ENCODE results near the gene MKRN2.
A peak's percentile ranks its signal among the peaks of the same experiment; 100 is the strongest.

The MKRN2 gene

GRCh38 chr3:12556690-12557472 lies at the start of gene MKRN2:
MKRN2 (plus strand) TSS chr3:12557087; CDS start chr3:12557151, 64 bp downstream.
- H3K27me3 Mint-ChIP-seq = peaks cover 33% of the 10 kb centered on the region
- peak; percentile 88 for ATAC-seq
- peaks cover 54% of the 10 kb centered on the region for H3K4me1 Mint-ChIP-seq
- H3K27ac Mint-ChIP-seq = peak within 1 kb of the TSS; percentile 90 to 98
- peak; percentile 86 to 89 for DNase-seq
- H3K4me3 Mint-ChIP-seq = peak within 1 kb of the TSS; percentile 92 to 95
- H3K9me3 Mint-ChIP-seq = no peaks in the 10 kb centered on the region

- DNase-seq (no peak), ATAC-seq (no peak)
- Mint-ChIP-seq H3K27ac (no peak overlapping the region), H3K27me3 (no peaks in the 10 kb centered on the region), H3K4me1 (no peaks in the 10 kb centered on the region), H3K9me3 (no peaks in the 10 kb centered on the region), H3K4me3 (no peak overlapping the region)
Observed at GRCh38 chr3:12507591-12508281, 49.2 kb upstream of the MKRN2 start.

DNA sequence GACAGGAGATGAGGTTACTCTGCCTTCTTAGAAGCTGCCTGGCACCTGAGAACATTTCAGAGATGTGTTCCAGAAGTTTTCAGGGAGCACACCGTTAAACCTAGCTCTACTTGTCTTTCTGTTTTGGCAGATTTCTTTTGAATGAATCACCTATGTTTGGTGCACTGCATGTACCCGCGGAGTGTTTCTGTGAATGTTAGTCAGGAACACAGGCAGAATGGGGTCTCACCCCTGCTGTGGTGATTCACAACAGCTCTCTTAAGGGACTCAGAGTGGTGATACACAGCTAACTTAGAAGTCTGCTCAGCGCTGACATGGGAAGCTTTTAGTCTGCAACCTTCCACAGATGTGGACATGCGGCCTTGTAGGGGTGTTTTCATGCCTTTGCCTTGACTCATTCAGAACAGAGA lies 48.6 kb upstream of the MKRN2 start:
- ATAC-seq = no peak
- H3K4me3 Mint-ChIP-seq = no peak overlapping the region
- H3K27ac Mint-ChIP-seq = no peak overlapping the region
- no peak for DNase-seq
- H3K4me1 Mint-ChIP-seq = no peaks in the 10 kb centered on the region
- no peaks in the 10 kb centered on the region for H3K9me3 Mint-ChIP-seq
- no peaks in the 10 kb centered on the region for H3K27me3 Mint-ChIP-seq

GRCh38 chr3:12509466-12509865 lies 47.4 kb upstream of the MKRN2 start:
- H3K4me1 Mint-ChIP-seq = peaks cover 6% of the 10 kb centered on the region
- no peak for ATAC-seq
- no peak overlapping the region for H3K27ac Mint-ChIP-seq
- no peaks in the 10 kb centered on the region for H3K27me3 Mint-ChIP-seq
- no peak for DNase-seq
- H3K9me3 Mint-ChIP-seq = no peaks in the 10 kb centered on the region
- no peak overlapping the region for H3K4me3 Mint-ChIP-seq

DNA sequence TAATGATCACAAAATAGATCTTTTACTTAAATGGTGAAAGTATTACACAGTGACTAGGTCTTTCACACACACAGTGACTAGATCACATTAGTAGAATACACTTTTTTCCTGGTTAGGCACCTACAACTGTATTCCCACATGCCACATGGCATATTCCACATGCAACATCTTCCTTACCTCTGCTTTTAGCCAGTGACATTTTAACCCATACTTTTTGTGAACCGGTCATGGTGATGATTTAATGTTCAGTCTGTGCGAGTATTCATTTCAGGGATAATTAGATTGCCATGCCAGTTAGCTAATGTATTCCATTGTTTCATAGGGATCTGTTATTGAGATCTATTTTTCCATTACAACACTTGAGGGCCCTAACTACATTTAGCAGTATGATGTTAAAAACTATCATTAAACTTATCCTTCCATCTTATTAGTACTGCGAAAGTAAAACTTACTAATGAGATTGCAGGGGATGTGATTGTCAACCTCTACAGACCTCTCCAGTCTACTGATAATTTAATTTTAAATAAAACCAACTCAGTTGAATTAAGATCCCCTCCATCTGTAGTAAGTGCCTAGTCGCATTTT lies 44.3 kb upstream of the MKRN2 start:
- no peak for DNase-seq
- H3K4me3 Mint-ChIP-seq = no peak overlapping the region
- no peaks in the 10 kb centered on the region for H3K27me3 Mint-ChIP-seq
- H3K27ac Mint-ChIP-seq = no peak overlapping the region
- peaks cover 6% of the 10 kb centered on the region for H3K4me1 Mint-ChIP-seq
- no peaks in the 10 kb centered on the region for H3K9me3 Mint-ChIP-seq
- no peak for ATAC-seq

GRCh38 chr3:12513694-12514446 lies 43.0 kb upstream of the MKRN2 start:
- Mint-ChIP-seq H3K4me3 (no peak overlapping the region), H3K4me1 (peaks cover 6% of the 10 kb centered on the region), H3K27ac (no peak overlapping the region), H3K9me3 (no peaks in the 10 kb centered on the region), H3K27me3 (no peaks in the 10 kb centered on the region)
- DNase-seq (no peak), ATAC-seq (no peak)

- H3K4me1 Mint-ChIP-seq = peaks cover 6% of the 10 kb centered on the region
- H3K27me3 Mint-ChIP-seq = no peaks in the 10 kb centered on the region
- no peak for DNase-seq
- no peaks in the 10 kb centered on the region for H3K9me3 Mint-ChIP-seq
- ATAC-seq = no peak
- no peak overlapping the region for H3K4me3 Mint-ChIP-seq
- H3K27ac Mint-ChIP-seq = no peak overlapping the region
Observed at GRCh38 chr3:12515631-12516030, 41.3 kb upstream of the MKRN2 start.

DNA sequence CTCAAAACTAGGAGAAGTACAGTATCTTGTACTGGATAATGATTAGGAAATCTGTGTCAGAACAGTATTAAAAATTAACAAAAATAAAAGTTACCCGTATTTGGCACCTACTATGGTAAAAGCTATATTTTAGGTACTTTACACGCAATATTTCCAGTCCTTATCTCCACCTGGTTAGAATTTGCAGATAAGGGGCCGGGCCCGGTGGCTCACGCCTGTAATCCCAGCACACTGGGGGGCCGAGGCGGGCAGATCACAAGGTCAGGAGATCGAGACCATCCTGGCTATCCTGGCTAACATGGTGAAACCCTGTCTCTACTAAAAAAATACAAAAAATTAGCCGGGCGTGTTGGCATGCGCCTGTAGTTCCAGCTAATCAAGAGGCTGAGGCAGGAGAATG lies 40.0 kb upstream of the MKRN2 start:
- ATAC-seq (no peak), DNase-seq (no peak)

DNA sequence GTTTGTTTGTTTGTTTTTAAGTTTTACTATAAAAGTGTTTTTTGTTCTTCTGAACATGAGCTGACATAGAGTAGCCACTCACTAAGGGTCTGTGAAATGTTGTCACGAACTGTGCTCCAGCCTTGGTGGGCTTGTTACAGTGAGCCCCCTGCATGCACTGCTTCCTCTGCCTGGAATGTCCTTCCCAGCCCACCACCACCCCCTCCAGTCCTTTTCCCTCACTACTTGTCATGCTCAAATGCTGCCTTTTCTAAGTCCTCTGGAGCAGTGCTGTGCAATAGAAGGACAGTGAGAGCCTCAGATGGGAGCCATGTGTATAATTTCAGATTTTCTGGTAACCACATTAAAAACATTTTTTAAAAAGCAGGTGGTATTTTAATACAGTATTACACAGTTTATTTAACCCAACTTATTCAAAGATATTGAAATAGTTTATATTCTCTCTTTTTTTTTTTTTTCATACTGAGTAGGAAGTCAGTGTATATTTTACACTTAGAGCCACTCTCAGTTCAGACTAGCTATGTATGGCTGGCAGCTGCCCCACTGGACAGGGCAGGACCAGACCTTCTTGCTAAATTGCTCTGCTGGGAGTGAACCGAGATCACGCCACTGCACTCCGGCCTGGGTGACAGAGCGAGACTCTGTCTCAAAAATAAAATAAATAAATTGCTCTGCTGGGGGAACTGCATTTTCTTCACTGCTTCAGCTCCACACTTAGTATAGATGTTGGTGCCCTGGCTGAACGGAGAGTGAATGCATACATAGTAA lies 38.4 kb upstream of the MKRN2 start:
- ATAC-seq (no peak), DNase-seq (no peak)
- H3K27ac Mint-ChIP-seq = peak overlapping the region; percentile 41 to 67
- H3K4me3 Mint-ChIP-seq = no peak overlapping the region
- no peaks in the 10 kb centered on the region for H3K9me3 Mint-ChIP-seq
- H3K4me1 Mint-ChIP-seq = peaks cover 6% of the 10 kb centered on the region
- H3K27me3 Mint-ChIP-seq = no peaks in the 10 kb centered on the region

More for the DNA sequence above, 40.0 kb upstream of the MKRN2 start:
- no peak overlapping the region for H3K4me3 Mint-ChIP-seq
- H3K27me3 Mint-ChIP-seq = no peaks in the 10 kb centered on the region
- no peaks in the 10 kb centered on the region for H3K9me3 Mint-ChIP-seq
- peak overlapping the region in 1 of 2 donors; percentile 19 for H3K27ac Mint-ChIP-seq
- peaks cover 6% of the 10 kb centered on the region for H3K4me1 Mint-ChIP-seq

DNA sequence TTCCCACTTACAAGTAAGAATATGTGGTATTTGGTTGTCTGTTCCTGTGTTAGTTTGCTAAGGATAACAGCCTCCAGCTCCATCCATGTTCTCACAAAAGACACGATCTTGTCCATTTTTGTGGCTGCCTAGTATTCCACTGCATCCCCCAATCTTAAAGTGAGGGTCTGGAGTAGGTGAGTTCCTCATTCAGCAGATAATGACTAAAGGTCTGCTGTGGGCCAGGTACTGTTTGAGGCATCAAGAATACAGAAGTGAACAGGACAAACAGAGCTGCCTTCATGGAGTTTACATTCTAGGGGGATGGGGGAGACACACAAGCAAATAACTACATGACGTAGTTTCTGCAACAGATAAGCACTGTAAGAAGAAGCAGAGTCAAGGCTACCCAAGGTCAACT lies 35.9 kb upstream of the MKRN2 start:
- Mint-ChIP-seq H3K27me3 (no peaks in the 10 kb centered on the region), H3K4me3 (no peak overlapping the region), H3K9me3 (no peaks in the 10 kb centered on the region), H3K4me1 (no peaks in the 10 kb centered on the region), H3K27ac (no peak overlapping the region)
- ATAC-seq (no peak), DNase-seq (no peak)

DNA sequence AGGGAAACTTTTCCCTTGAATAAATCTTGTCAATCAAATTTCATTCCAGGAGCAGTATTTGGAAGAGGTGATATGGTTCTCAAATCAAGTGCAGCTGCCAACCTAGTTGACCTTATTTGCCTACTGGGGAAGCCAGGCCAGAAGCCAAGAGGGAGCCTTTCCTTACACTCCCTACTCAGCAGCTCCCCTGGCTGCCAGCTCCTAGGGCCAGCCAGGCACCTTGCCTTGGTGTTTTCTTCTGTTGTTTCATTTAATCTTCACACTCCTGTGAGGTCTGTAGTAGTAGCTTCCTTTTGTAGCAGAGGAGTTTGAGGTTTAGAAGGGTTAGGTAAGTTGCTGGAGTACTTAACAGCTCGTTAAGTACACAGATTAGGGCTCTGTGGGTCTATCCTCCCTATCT lies 34.2 kb upstream of the MKRN2 start:
- no peak for ATAC-seq
- DNase-seq = no peak
- H3K27ac Mint-ChIP-seq = no peak overlapping the region
- H3K9me3 Mint-ChIP-seq = no peaks in the 10 kb centered on the region
- H3K4me3 Mint-ChIP-seq = no peak overlapping the region
- no peaks in the 10 kb centered on the region for H3K4me1 Mint-ChIP-seq
- no peaks in the 10 kb centered on the region for H3K27me3 Mint-ChIP-seq

DNA sequence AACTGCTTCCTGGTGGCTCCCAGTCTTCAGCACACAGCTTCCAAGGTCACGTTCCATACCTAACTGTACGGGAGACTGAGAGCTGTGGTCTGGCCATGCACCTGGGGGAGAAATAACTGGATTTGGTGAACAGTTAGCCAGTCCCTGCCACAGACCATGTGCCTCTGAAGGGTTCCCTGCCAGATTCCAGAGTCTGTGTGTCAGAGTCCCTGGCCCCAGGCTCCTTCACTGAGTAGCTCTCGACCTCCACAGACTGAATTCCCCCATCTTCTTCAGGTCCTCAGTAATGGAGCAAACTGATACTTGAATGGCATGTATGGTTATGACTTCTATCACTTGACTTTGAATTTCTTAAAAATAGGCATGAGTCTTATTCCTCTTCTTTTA lies 29.1 kb upstream of the MKRN2 start:
- no peak for DNase-seq
- H3K9me3 Mint-ChIP-seq = no peaks in the 10 kb centered on the region
- H3K4me3 Mint-ChIP-seq = no peak overlapping the region
- no peak for ATAC-seq
- no peaks in the 10 kb centered on the region for H3K27me3 Mint-ChIP-seq
- H3K27ac Mint-ChIP-seq = no peak overlapping the region
- no peaks in the 10 kb centered on the region for H3K4me1 Mint-ChIP-seq

DNA sequence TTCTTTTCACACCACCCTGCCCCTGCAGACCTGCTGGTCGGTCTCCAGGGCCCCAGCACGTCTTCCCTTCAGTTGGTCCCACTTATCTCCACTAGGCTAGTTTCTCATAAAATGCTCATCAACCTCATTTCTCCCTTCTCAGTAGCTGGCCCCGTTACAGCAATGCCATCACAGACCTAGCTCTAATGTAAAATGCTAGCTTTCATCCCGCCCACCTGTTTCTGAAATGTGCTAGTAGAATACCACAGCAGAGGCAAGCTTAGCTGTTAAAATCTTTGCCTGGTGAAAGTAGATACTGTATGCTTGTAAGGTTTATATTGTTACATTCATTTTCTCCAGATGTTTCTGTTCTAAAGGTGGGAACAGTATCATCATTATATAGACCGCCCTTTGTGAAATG lies 24.7 kb upstream of the MKRN2 start:
- Mint-ChIP-seq H3K9me3 (no peaks in the 10 kb centered on the region), H3K4me1 (no peaks in the 10 kb centered on the region), H3K27me3 (no peaks in the 10 kb centered on the region), H3K4me3 (no peak overlapping the region), H3K27ac (no peak overlapping the region)
- ATAC-seq (no peak), DNase-seq (no peak)

GRCh38 chr3:12536423-12536822 lies 20.5 kb upstream of the MKRN2 start:
- ATAC-seq (no peak), DNase-seq (no peak)
- H3K27ac Mint-ChIP-seq = no peak overlapping the region
- H3K4me1 Mint-ChIP-seq = no peaks in the 10 kb centered on the region
- no peak overlapping the region for H3K4me3 Mint-ChIP-seq
- no peaks in the 10 kb centered on the region for H3K9me3 Mint-ChIP-seq
- H3K27me3 Mint-ChIP-seq = no peaks in the 10 kb centered on the region

DNA sequence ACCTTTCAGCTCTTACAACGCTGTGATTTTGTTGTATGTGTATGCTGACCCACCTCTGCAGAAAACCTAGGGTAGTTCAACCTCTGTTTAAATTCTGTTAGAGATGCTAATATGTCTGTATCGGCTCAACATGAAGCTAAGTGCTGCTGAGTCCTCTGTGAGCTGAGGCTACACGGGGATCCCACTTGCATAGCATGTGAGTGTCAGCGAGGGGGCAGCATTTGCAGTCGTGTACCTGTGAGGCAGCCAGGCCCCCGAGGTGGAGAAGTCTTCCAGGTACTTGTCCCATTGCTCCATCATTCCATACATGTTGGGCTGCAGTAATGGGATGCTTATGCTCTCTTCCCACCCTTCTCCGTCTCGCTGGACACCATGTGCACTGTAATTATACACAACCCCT lies 15.3 kb upstream of the MKRN2 start:
- H3K27ac Mint-ChIP-seq = no peak overlapping the region
- DNase-seq (no peak), ATAC-seq (no peak)
- no peaks in the 10 kb centered on the region for H3K9me3 Mint-ChIP-seq
- no peaks in the 10 kb centered on the region for H3K27me3 Mint-ChIP-seq
- H3K4me3 Mint-ChIP-seq = no peak overlapping the region
- H3K4me1 Mint-ChIP-seq = peaks cover 6% of the 10 kb centered on the region

Measured in stimulated activated naive CD8-positive, alpha-beta T cell treated with anti-CD3 and anti-CD28 coated beads, Interleukin-15, amount 100 ng/mL, for 72 hours (primary cell).